ENCODE data around the gene CFAP74.

Gene CFAP74

DNA sequence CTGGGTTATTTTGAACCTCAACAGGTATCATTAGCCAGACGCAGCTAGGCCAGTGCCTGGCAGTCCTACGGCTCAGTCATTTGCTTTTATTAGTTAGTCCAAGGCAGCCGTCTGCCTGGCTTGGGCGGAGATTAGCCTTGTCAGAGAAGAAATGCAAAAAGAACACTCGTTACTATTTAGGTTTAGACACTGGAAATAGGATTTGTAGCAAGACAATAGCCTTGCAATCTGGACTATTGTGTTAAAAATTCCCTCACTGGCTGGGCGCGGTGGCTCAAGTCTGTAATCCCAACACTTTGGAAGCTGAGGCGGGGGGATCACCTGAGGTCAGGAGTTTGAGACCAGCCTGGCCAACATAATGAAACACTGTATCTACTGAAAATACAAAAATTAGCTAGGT, 35.7 kb upstream of the CFAP74 start:
- DNase-seq = no peak

DNA sequence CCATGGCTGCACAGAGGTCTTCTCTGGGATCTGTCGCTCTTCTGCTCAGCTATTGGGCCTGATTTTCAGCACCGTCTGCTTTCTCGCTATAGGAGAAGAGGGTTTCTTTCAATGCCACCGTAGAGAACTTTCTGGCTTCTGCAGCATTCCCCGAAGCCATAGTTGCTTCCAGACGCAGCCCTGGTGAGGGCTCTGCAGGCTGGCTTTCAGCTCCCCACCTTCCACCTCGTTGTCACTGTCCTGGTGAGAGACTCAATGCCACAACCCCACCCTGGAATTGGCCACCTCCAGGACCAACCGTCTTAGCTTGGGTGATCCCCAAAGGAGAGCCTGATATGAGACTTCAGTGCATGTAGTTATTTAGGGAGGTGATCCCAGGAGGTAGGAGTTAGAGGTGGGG, 34.6 kb upstream of the CFAP74 start:
- DNase-seq = no peak

DNA sequence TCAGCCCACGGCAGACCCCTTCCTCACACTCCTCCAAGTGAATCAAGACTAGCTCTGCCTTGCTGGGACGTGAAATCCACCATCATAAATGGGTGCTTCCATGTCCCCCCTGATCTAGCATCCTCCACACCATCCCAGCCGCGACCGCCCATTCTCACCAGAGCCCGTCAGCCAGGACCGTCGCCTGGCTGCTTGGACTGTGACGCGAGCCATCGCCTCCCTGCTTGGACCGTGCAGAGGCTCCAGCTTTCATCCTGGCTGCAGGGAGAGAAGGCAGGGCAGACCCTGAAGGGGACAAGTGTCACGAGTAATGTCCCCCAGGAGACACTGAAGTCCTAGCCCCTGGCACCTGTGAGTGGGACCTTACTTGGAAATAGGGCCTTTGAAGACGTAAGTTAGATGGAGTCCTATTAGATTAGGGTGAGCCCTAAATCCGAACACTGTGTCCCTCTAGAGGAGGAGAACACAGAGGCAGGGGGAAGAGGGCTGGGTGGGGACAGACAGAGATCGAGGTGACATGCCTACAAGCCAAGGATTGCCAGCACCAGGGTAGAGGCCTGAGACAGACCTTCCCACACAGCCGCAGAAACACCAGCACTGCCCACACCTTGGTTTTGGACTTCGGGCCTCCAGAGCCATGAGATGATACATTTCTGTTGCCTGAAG, 33.9 kb upstream of the CFAP74 start:
- DNase-seq = no peak

- DNase-seq = no peak
Measured at GRCh38 chr1:2036287-2036686, 32.7 kb upstream of the CFAP74 start.

DNA sequence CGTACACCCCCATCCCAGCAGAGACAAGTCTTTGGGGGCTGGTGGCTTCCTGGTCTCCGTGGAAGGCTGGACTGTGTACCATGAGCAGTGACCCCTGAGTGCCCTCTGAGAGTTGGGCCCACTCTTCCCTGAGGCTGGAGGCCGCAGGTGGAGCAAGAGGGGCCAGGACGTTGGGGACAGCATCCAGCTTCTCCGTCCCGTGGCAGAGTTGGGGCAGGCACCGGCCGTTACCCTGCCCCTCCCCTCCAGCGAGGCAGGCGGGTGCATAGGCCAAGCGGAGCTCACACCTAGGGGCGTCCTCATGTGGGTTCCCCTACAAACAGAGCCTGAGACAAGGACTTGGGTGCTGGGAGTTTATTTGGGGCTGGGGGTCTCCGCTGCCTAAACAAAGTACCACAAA, 29.6 kb upstream of the CFAP74 start:
- no peak for DNase-seq

DNA sequence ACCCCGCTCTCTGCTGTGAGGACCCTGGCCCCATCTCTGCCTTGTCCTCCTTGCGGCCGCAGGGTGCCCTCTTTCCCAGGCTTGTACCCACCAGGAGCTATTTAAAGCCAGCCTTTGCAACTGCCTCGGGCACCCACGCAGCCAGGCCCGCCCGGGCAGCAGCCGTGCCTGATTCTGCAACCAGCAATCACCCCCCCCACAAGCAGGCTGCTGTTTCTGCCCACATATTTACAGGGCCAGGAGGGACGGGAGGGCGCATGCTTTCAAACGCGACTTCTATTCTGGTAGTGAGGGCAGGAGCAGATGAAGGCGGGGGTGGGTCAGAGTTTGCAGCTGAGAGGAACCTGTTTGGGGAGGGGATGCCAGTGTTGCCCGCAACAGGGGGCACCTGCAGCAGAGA, 29.2 kb upstream of the CFAP74 start:
- DNase-seq = no peak

DNA sequence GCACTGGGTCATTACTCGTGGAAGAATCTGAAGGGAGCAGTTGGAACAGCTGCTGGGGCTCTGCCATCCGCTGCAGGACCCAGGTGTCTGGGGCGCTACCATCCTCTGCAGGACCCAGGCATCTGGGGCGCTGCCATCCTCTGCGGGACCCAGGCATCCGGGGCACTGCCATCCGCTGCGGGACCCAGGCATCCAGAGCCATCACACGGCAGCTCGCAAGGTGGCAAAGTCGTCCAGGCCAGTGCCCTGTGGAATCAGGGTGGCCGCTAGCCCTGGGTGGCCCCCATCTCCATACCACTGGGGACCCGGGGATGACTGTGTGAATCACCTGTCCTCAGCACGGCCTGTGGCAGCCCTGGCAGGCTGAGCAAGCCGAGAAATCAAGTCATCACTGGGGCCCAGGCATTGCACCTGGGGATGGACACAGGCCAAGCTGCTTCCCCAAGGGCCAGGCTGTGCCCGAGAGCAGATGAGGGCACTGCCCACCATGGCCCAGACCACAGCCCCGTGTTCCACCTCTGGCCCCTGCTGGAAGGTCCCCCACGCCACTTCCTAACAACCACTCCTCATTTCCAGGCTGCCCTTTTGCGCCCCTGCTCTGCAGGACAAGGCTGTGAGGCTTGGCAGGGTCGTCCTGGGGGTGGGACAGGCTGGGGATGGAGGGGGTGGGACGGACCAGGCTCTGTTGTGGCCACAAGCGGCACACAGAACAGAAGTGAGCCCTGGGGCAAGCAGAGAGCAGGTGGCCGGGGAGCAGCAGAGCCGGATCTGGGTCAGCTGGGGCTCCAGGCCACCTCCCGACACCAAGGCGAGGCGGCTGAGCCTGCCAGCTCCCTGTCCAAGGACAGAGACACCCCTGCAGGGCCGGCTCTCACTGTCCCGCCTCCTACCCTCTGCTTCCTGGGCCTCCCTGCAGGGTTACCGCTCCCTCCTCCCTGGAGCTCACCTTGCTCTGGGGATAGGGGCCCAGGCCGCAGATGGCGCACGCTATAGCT, 28.3 kb upstream of the CFAP74 start:
- DNase-seq = no peak

DNA sequence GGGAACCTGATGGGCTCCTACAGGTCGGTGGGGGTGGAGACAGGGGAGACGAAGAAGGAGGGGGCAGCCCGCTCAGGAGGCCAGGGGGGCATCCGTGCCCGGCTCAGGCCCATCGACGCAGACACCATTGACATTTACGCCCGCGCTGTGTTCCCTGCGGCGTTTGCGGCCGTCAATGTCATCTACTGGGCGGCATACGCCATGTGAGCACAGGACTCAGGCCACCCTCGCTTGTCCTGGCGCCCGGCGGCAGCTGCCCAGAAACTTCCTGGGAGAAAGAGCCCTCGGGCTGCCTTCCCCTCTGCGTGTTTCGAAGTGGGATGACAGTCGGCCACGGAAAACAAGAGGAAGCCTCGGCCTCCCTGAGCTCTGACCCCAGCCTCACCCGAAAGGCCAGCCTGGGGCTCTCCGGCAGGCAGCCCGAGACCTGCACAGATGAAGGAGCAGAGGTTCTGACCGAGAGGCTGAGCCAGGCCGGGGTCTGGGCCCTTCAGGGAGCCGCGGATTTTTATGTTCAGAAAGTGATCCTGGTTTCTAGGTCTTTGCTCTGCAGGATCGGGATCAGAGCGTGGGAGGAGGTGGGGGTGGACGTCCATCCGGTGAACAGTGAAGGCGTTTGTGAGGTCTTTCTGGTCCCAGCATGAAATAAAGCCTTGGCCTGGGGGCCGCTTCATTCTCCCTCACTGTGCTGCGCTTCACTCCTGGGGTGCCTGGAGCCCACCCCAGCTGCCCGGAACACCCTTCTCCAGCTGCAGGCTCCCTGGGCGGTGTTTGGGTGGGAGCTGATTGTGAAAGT, 26.7 kb upstream of the CFAP74 start:
- no peak for DNase-seq

- DNase-seq = no peak
Measured at GRCh38 chr1:2029561-2029960, 26.0 kb upstream of the CFAP74 start.

GRCh38 chr1:2028870-2029560, 25.4 kb upstream of the CFAP74 start:
- no peak for DNase-seq

- DNase-seq = no peak
Measured at GRCh38 chr1:2027961-2028583, 24.5 kb upstream of the CFAP74 start.

DNA sequence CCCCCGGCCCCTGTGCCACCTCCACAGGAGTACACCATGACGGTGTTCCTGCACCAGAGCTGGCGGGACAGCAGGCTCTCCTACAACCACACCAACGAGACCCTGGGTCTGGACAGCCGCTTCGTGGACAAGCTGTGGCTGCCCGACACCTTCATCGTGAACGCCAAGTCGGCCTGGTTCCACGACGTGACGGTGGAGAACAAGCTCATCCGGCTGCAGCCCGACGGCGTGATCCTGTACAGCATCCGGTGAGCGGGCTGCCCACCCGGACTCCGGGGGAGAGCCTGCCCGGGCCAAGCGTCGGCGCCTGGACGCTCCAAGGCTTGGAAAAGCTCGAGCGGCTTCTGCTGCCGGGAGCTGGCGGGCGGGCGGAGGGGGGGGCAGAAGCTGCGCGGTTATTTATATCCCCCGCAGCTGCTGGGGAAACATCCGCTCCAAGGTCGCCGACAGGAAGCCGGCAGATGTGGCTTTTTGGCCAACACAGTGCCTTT, 21.9 kb upstream of the CFAP74 start:
- no peak for DNase-seq

DNA sequence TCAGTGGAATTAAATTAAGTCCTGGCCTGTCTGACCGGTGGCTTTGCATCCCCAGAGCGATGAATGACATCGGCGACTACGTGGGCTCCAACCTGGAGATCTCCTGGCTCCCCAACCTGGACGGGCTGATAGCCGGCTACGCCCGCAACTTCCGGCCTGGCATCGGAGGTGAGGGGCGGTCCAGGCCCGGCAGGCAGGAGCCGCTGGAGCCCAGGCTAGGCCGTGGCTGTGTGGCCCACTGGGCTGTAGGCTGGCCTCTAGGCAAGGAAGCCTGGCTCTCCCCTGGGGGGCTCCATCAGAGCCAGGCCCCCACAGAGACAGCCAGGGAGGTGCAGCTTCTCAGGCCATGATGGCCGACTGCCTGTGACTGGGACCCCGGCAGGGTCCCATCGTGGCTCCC, 21.3 kb upstream of the CFAP74 start:
- DNase-seq = no peak

DNA sequence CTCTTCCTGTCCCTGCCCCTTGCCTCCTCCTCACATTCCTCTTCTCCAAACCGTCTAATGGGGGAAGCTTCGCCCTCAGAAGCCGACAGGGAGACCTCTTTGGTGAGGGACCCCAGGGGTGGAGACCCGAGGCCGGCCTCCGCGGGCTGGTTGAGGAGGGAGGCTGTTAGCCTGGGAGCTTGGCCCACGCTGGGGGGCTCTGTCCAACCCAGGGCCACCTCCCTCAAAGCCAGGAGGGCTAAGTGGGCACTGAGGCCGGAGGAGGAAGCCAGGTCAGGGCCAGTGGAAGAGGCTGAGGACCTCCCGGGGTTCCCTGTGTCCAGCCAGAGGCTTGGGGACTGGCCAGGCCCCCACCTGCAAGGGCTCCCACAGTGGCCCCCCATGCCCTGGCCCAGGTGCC, 20.9 kb upstream of the CFAP74 start:
- DNase-seq = no peak

DNA sequence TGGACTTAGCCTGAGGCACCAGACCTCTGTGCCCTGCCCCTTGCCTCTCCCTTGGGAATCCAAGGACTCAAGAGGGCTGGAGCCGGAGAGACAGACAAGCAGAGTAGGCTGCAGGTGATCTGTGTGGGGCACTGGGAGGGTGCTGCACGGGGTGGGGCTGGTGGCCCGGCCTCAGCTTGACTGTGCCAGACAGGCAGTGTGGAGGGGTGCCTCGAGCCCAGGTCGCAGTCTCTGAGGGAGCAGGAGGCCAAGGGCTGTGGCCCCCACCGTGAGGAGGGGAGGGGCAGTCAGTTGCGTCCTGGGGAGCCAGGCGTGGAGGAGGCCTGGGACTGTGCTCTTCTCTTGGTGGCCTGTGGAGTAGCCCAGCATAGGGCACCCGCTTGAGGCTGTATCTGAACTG, 19.6 kb upstream of the CFAP74 start:
- no peak for DNase-seq

GRCh38 chr1:2022063-2022770, 18.6 kb upstream of the CFAP74 start:
- DNase-seq = no peak

- DNase-seq = no peak
Measured at GRCh38 chr1:2021550-2021949, 18.0 kb upstream of the CFAP74 start.

GRCh38 chr1:2020310-2020655, 16.7 kb upstream of the CFAP74 start:
- DNase-seq = no peak

DNA sequence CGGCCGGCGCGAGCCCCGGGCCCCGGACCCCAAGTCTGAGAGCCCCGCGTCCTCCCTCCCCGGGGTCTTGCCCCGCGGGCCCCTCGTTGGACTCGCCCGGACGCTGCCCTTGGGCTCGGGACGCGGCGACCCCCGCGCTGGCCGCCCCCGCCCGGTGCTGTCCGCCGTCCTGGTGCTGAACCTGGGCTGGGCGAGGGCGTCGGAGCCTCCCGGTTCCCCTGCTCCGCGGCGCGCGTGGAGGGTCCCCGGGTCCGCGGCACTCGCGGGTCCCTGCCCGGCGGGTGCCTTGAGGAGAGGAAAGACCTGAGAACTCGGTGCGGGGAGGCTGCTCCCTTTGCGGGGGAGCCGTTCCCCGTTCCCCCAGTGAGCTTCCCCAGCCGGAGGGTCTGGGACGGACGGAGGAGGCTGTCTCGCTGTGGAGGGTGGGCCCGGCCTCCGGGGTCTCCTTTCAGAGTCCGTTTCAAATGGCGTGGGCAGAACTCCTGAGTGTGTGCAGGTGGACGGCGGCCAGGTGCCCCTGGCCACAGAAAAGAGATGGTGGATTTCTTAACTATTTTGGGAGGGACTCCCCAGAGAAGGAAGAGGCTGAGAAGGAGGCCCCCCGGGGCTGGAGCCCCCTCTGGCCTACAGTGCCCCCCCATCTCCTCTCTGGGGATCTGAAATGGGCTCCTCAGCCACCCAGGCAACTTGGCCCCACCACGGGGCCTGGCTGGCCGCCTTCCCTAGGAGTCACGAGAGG, 16.2 kb upstream of the CFAP74 start:
- DNase-seq = no peak

DNA sequence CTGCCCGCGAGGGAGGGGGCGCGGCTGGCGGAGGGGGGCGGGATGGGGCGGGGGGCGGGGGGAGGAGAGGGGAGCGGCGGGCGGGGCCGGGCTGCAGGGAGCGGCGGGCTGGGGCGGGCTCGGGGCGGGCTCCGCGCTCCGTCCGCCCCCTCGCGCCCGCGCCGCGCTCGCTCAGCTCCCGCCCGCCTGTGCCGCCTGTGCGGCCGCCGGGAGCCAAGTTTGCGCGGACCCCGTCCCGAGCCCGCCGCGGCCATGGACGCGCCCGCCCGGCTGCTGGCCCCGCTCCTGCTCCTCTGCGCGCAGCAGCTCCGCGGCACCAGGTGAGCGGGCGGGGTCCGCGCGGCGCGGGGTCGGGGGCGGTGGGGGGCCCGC, 15.6 kb upstream of the CFAP74 start, which contains the start of gene GABRD:
GABRD (plus strand) TSS at position 174 of the 372 bp plus-strand sequence; CDS start at position 253, 79 bp downstream.
- DNase-seq = no peak

Data from T-helper 1 cell (primary cell).